Astrocyte (in vitro differentiated cells and primary cell): ENCODE measurements around the gene DLGAP1. TPM values are rescaled to one million over a fixed set of nuclear protein-coding genes. Genes with fewer than 3 reads are reported as not detected.
A peak's percentile ranks its signal among the peaks of the same experiment; 100 is the strongest.

Source experiments
- DNase-seq: peaks from one replicate; pipeline ENCODE4 v3.0.0-alpha.2; 2010; ENCODE audit warnings: low read depth
- FAIRE-seq: peaks from 2 replicates; lab custom pipeline; 2011; peaks lifted over from hg19 to GRCh38; lab: Jason Lieb, UNC
- H2AFZ ChIP-seq: 2 replicates; pipeline ENCODE4 v1.6.0; 2012; ENCODE audit warnings: low read depth, low read length, inconsistent platforms
- H3K27ac ChIP-seq: 2 replicates; pipeline ENCODE4 v1.5.1; 2011; ENCODE audit warnings: low read depth, low read length, inconsistent platforms
- H3K27me3 ChIP-seq: 2 replicates; pipeline ENCODE4 v1.6.0; 2011; ENCODE audit warnings: low read length, inconsistent platforms; ENCODE audit not compliant: insufficient read depth
- H3K36me3 ChIP-seq: 2 replicates; pipeline ENCODE4 v1.5.1; 2011; ENCODE audit warnings: low read length, inconsistent platforms; ENCODE audit not compliant: insufficient read depth
- H3K4me1 ChIP-seq: 2 replicates; pipeline ENCODE4 v1.5.1; 2011; ENCODE audit warnings: low read length, inconsistent platforms; ENCODE audit not compliant: insufficient read depth
- H3K4me2 ChIP-seq: 2 replicates; pipeline ENCODE4 v1.6.0; 2012; ENCODE audit warnings: low read length, inconsistent platforms
- H3K4me3 ChIP-seq: 2 replicates; pipeline ENCODE4 v1.5.1; 2011; ENCODE audit warnings: low read depth, mild to moderate bottlenecking, low read length, inconsistent platforms; ENCODE audit not compliant: insufficient read depth
- H3K79me2 ChIP-seq: 2 replicates; pipeline ENCODE4 v1.6.0; 2012; ENCODE audit warnings: mild to moderate bottlenecking, low read length, inconsistent platforms; ENCODE audit not compliant: insufficient read depth
- H3K9ac ChIP-seq: 2 replicates; pipeline ENCODE4 v1.6.0; 2012; ENCODE audit warnings: mild to moderate bottlenecking, low read length, inconsistent platforms
- H3K9me3 ChIP-seq: 2 replicates; pipeline ENCODE4 v1.5.1; 2012; ENCODE audit warnings: low read depth, mild to moderate bottlenecking, low read length, inconsistent platforms; ENCODE audit not compliant: insufficient read depth
- H4K20me1 ChIP-seq: 2 replicates; pipeline ENCODE4 v1.6.0; 2012; ENCODE audit warnings: low read length, inconsistent platforms; ENCODE audit not compliant: insufficient read depth
- H3K27ac Mint-ChIP-seq: one replicate; pipeline ENCODE4 v1.8.0; 2021; ENCODE audit warnings: mild to moderate bottlenecking, mixed read lengths; ENCODE audit not compliant: unreplicated experiment
- H3K27me3 Mint-ChIP-seq: one replicate; pipeline ENCODE4 v1.8.0; 2021; ENCODE audit warnings: low read depth, mixed read lengths; ENCODE audit not compliant: unreplicated experiment
- H3K36me3 Mint-ChIP-seq: one replicate; pipeline ENCODE4 v1.8.0; 2021; ENCODE audit warnings: low read depth, mixed read lengths; ENCODE audit not compliant: unreplicated experiment
- H3K4me1 Mint-ChIP-seq: one replicate; pipeline ENCODE4 v1.8.0; 2021; ENCODE audit warnings: low read depth, mixed read lengths; ENCODE audit not compliant: unreplicated experiment
- H3K4me3 Mint-ChIP-seq: one replicate; pipeline ENCODE4 v1.8.0; 2021; ENCODE audit warnings: mild to moderate bottlenecking, moderate library complexity, mixed read lengths; ENCODE audit not compliant: unreplicated experiment
- H3K9me3 Mint-ChIP-seq: one replicate; pipeline ENCODE4 v1.8.0; 2021; ENCODE audit warnings: mild to moderate bottlenecking, mixed read lengths; ENCODE audit not compliant: unreplicated experiment
- CTCF ChIP-seq: IDR thresholded peaks from 2 replicates; pipeline ENCODE4 v1.5.1; 2011; ENCODE audit warnings: low read depth, mild to moderate bottlenecking, inconsistent platforms, low read length, moderate library complexity; ENCODE audit not compliant: insufficient read depth
- EZH2 ChIP-seq: IDR thresholded peaks from 2 replicates; pipeline ENCODE4 v1.6.1; 2012; ENCODE audit warnings: mild to moderate bottlenecking, low read length, inconsistent platforms; ENCODE audit not compliant: insufficient read depth
- total RNA-seq: library from RNA; stranded (reverse); gene quantifications from 2 replicates; pipeline ENCODE4 v1.2.1, GENCODE V29; 2021

Gene DLGAP1
- total RNA-seq, 1 donor from 2014 or later = 2.3 TPM

GRCh38 chr18:3604498-3605408 lies 850.4 kb downstream of the DLGAP1 start:
- Mint-ChIP-seq H3K27ac (no peak overlapping the region), H3K9me3 (no peaks in the 10 kb centered on the region), H3K4me3 (no peak overlapping the region), H3K27me3 (no peaks in the 10 kb centered on the region), H3K4me1 (peaks cover 13% of the 10 kb centered on the region), H3K36me3 (peaks cover 2% of the 10 kb centered on the region)
- Histone ChIP-seq H3K79me2 (peaks cover 13% of the 10 kb centered on the region), H3K27ac (peak overlapping the region; percentile 98), H4K20me1 (no peaks in the 10 kb centered on the region), H3K9ac (peak overlapping the region; percentile 95), H3K27me3 (no peaks in the 10 kb centered on the region), H3K36me3 (no peaks in the 10 kb centered on the region), H2AFZ (no peak overlapping the region), H3K9me3 (no peaks in the 10 kb centered on the region), H3K4me1 (peaks cover 45% of the 10 kb centered on the region), H3K4me2 (peak overlapping the region; percentile 88), H3K4me3 (peak overlapping the region; percentile 70)
- no peak for TF ChIP-seq EZH2
- no peak for TF ChIP-seq CTCF
- FAIRE-seq (peak; percentile 74), DNase-seq (peak; percentile 97)

GRCh38 chr18:3604235-3604497 lies 850.9 kb downstream of the DLGAP1 start:
- DNase-seq (no peak), FAIRE-seq (no peak)
- H3K27me3 Mint-ChIP-seq = no peaks in the 10 kb centered on the region
- Histone ChIP-seq H2AFZ (no peak overlapping the region), H3K36me3 (no peaks in the 10 kb centered on the region), H3K4me1 (peaks cover 45% of the 10 kb centered on the region), H3K27ac (peak overlapping the region; percentile 98), H3K79me2 (peaks cover 13% of the 10 kb centered on the region), H3K9me3 (no peaks in the 10 kb centered on the region), H3K4me3 (peak overlapping the region; percentile 70), H3K27me3 (no peaks in the 10 kb centered on the region), H3K9ac (peak overlapping the region; percentile 95), H4K20me1 (no peaks in the 10 kb centered on the region), H3K4me2 (peak overlapping the region; percentile 88)
- H3K4me3 Mint-ChIP-seq = no peak overlapping the region
- no peak overlapping the region for H3K27ac Mint-ChIP-seq
- peaks cover 13% of the 10 kb centered on the region for H3K4me1 Mint-ChIP-seq
- H3K9me3 Mint-ChIP-seq = no peaks in the 10 kb centered on the region
- H3K36me3 Mint-ChIP-seq = peaks cover 2% of the 10 kb centered on the region
- TF ChIP-seq CTCF (no peak), EZH2 (no peak)
